Transverse colon (tissue), 3 donors: ENCODE results near the gene RAPGEF2.

ENCODE experiments used
- POLR2A ChIP-seq: fragments of 450-650 bp; IDR thresholded peaks from one replicate; pipeline ENCODE4 v1.6.1; 2016; ENCODE audit warnings: antibody characterized with exemption, mild to moderate bottlenecking, moderate library complexity
- TF ChIP-seq, protein P1 (sequence below), 5 experiments: fragments of 200-600 bp in 3 of 5; fragments of 450-650 bp in 2 of 5; sonication (generic) in 3 of 5; IDR thresholded peaks; 1 replicate in 2 of 5; 2 replicates in 3 of 5; pipeline ENCODE4 v1.5.1; 2016 to 2017; ENCODE audit warnings: antibody characterized with exemption in 5 of 5, inconsistent platforms in 3 of 5, mild to moderate bottlenecking in 2 of 5, moderate library complexity in 1 of 5

- no peak for TF ChIP-seq POLR2A
- TF ChIP-seq, protein P1, sequence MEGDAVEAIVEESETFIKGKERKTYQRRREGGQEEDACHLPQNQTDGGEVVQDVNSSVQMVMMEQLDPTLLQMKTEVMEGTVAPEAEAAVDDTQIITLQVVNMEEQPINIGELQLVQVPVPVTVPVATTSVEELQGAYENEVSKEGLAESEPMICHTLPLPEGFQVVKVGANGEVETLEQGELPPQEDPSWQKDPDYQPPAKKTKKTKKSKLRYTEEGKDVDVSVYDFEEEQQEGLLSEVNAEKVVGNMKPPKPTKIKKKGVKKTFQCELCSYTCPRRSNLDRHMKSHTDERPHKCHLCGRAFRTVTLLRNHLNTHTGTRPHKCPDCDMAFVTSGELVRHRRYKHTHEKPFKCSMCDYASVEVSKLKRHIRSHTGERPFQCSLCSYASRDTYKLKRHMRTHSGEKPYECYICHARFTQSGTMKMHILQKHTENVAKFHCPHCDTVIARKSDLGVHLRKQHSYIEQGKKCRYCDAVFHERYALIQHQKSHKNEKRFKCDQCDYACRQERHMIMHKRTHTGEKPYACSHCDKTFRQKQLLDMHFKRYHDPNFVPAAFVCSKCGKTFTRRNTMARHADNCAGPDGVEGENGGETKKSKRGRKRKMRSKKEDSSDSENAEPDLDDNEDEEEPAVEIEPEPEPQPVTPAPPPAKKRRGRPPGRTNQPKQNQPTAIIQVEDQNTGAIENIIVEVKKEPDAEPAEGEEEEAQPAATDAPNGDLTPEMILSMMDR (IDR thresholded peaks at IDR 0.05) = no peak
These were observed 166.2 kb downstream of the RAPGEF2 start for GRCh38 chr4:159269116-159269515.
